ENCODE results near the gene KCNN3. TPM values are rescaled to one million over a fixed set of nuclear protein-coding genes. Genes with fewer than 3 reads are reported as not detected.

The KCNN3 gene
- polyA plus RNA-seq (2012; ENCODE audit: insufficient read length, low read depth) = 0.92 TPM

DNA sequence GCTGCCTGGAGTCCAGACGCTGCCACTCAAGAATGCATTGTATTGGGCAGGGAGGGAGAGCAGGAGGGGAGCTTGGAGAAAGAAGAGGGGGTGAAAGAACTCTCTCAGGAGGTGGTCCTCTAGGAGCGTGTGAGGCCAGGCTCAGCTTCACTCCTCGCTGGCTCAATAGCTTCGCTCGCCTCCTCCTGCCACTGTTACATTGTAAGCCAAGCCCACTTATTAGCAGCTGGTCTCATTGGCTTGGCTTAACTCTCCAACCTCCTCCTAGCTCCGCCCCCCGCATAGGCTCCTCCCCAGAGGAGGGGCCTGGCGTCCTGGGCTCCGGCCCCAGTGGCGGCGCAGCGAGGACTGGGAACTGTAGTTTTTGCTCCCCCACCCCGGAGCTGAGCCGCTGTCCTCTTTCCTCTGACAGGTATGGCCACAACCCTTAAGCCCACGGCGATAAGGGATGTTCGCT lies at the start of gene KCNN3:
TSS of gene KCNN3 (minus strand) at position 167 of the 457 bp plus-strand sequence. CDS start 317 bp downstream, outside the sequence.
- TF ChIP-seq SIN3A (IDR thresholded peaks at IDR 0.05; ENCODE audit: borderline replicate concordance, insufficient read depth, low read length) = no peak
- TF ChIP-seq FOXP2 (optimal IDR thresholded peaks at IDR 0.05; ENCODE audit: borderline replicate concordance, extremely low read depth, extremely low read length, insufficient read depth) = no peak
- peak; percentile 76 for TF ChIP-seq POLR2AphosphoS5 (IDR thresholded peaks at IDR 0.05; ENCODE audit: low read depth, low read length)
- peak; percentile 60; the same call in 1 of the 2 replicates for TF ChIP-seq TAF1 (IDR thresholded peaks at IDR 0.05; ENCODE audit: borderline replicate concordance, insufficient read depth, low read length)
- 0 out of 4 replicates have a peak, but pooled peaks of 1 of the 2 experiments have one; percentile 26 for TF ChIP-seq REST (IDR thresholded peaks at IDR 0.05; ENCODE audit: insufficient read depth in 1 of 2, low read depth in 2 of 2, low read length in 2 of 2)

DNA sequence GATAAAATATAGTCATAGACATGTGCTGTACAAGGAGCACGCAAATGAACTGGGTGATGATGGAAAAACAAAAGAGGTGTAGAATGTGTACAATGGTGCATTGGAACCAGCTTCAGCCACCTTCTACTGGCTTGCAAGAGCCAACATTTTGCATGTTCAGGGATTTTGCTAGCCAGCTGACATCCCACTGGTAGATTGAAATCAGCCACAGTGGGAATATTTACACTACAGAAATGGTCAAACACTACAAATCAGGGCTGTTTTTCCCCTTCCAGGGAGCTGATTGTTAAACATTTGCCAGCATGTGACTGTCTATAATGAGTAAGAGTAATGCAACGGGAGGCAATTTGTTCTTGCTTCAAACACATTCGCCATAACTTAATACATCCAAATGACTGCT lies 43.2 kb upstream of the KCNN3 start:
- TF ChIP-seq TAF1 (IDR thresholded peaks at IDR 0.05; ENCODE audit: borderline replicate concordance, insufficient read depth, low read length) (no peak), REST (IDR thresholded peaks at IDR 0.05; ENCODE audit: insufficient read depth in 1 of 2, low read depth in 2 of 2, low read length in 2 of 2) (no peak)

DNA sequence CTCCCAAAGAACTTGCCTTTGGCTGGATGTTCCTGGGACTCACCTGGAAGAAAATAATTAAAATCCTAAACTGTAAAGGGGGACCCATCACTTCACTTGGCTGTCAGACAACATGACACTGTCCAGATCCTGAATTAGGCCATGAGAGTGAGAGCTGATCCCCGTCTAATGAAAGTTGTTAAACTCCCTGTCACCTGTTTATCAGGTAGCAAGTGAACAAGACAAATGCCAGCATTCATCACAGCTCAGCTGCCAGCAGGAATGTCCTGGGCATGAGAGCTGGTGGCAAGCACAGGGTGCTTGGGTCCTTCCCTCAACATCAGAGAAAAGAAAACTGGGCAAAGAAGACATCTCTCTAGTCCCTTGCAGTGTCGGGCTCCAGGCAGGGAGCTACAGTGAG lies 42.7 kb upstream of the KCNN3 start:
- TF ChIP-seq FOXP2 (optimal IDR thresholded peaks at IDR 0.05; ENCODE audit: borderline replicate concordance, extremely low read depth, extremely low read length, insufficient read depth) (no peak), TAF1 (IDR thresholded peaks at IDR 0.05; ENCODE audit: borderline replicate concordance, insufficient read depth, low read length) (no peak), REST (IDR thresholded peaks at IDR 0.05; ENCODE audit: insufficient read depth in 1 of 2, low read depth in 2 of 2, low read length in 2 of 2) (0 out of 4 replicates have a peak, but pooled peaks of 1 of the 2 experiments have one; percentile 26), SIN3A (IDR thresholded peaks at IDR 0.05; ENCODE audit: borderline replicate concordance, insufficient read depth, low read length) (no peak), POLR2AphosphoS5 (IDR thresholded peaks at IDR 0.05; ENCODE audit: low read depth, low read length) (no peak)

- no peak for TF ChIP-seq POLR2AphosphoS5 (IDR thresholded peaks at IDR 0.05; ENCODE audit: low read depth, low read length)
- no peak for TF ChIP-seq FOXP2 (optimal IDR thresholded peaks at IDR 0.05; ENCODE audit: borderline replicate concordance, extremely low read depth, extremely low read length, insufficient read depth)
- TF ChIP-seq TAF1 (IDR thresholded peaks at IDR 0.05; ENCODE audit: borderline replicate concordance, insufficient read depth, low read length) = no peak
- no peak for TF ChIP-seq REST (IDR thresholded peaks at IDR 0.05; ENCODE audit: insufficient read depth in 1 of 2, low read depth in 2 of 2, low read length in 2 of 2)
- TF ChIP-seq SIN3A (IDR thresholded peaks at IDR 0.05; ENCODE audit: borderline replicate concordance, insufficient read depth, low read length) = no peak
These were observed 41.8 kb upstream of the KCNN3 start for GRCh38 chr1:154911691-154912550.

Measured in PFSK-1 (cell line).